Neural cell (in vitro differentiated cells): ENCODE results near the gene PLA2G2C. TPM values are rescaled to one million over a fixed set of nuclear protein-coding genes. Genes with fewer than 3 reads are reported as not detected.

Source experiments
- H2AFZ ChIP-seq: fragments of 200-600, 300-800 bp; sonication (generic), shearing (Covaris generic); 2 replicates; pipeline ENCODE4 v1.6.0; 2014; ENCODE audit warnings: low read depth, mild to moderate bottlenecking, antibody characterized with exemption, low read length, moderate library complexity
- H3F3A ChIP-seq: fragments of 200-600 bp; shearing (Covaris generic); 2 replicates; pipeline ENCODE4 v1.6.1; 2016; ENCODE audit warnings: mild to moderate bottlenecking, moderate library complexity, mixed read lengths, antibody characterized with exemption, low read length; ENCODE audit not compliant: insufficient read depth, poor library complexity, severe bottlenecking
- H3K27ac ChIP-seq: fragments of 200-600, 300-800 bp; sonication (generic), shearing (Covaris generic); 2 replicates; pipeline ENCODE4 v1.5.1; 2014; ENCODE audit warnings: mild to moderate bottlenecking, low read length, moderate library complexity
- H3K27me3 ChIP-seq: fragments of 300-800, 200-600 bp; sonication (generic), shearing (Covaris generic); 2 replicates; pipeline ENCODE4 v1.6.0; 2014; ENCODE audit warnings: mild to moderate bottlenecking, low read depth, low read length, moderate library complexity; ENCODE audit not compliant: insufficient read depth
- H3K36me3 ChIP-seq: fragments of 300-800, 200-600 bp; sonication (generic), shearing (Covaris generic); 2 replicates; pipeline ENCODE4 v1.5.1; 2014; ENCODE audit warnings: mild to moderate bottlenecking, antibody characterized with exemption, low read length, moderate library complexity; ENCODE audit not compliant: insufficient read depth
- H3K4me2 ChIP-seq: fragments of 300-800, 200-600 bp; sonication (generic), shearing (Covaris generic); 2 replicates; pipeline ENCODE4 v1.6.0; 2014; ENCODE audit warnings: mild to moderate bottlenecking, low read length
- H3K4me3 ChIP-seq: fragments of 300-800, 200-600 bp; sonication (generic), shearing (Covaris generic); 2 replicates; pipeline ENCODE4 v1.5.1; 2014; ENCODE audit warnings: mild to moderate bottlenecking, low read length, moderate library complexity
- H3K79me2 ChIP-seq: fragments of 200-600 bp; shearing (Covaris generic); replicated peaks from 2 replicates; pipeline ENCODE4 v1.6.0; 2014; ENCODE audit warnings: mild to moderate bottlenecking, low read length, moderate library complexity; ENCODE audit not compliant: insufficient read depth
- H3K9ac ChIP-seq: fragments of 300-800, 200-600 bp; sonication (generic), shearing (Covaris generic); 2 replicates; pipeline ENCODE4 v1.6.1; 2016; ENCODE audit warnings: mild to moderate bottlenecking, low read length, mixed read lengths
- H3K9me2 ChIP-seq: fragments of 200-600 bp; shearing (Covaris generic); 2 replicates; pipeline ENCODE4 v1.6.1; 2016; ENCODE audit warnings: mild to moderate bottlenecking, low read length, mixed read lengths; ENCODE audit not compliant: insufficient read depth
- H3K9me3 ChIP-seq: fragments of 200-600, 300-800 bp; sonication (generic), shearing (Covaris generic); 2 replicates; pipeline ENCODE4 v1.6.1; 2016; ENCODE audit warnings: mild to moderate bottlenecking, mixed run types, low read length, moderate library complexity, mixed read lengths
- H4K20me1 ChIP-seq: fragments of 200-600 bp; shearing (Covaris generic); 2 replicates; pipeline ENCODE4 v1.6.1; 2016; ENCODE audit warnings: mild to moderate bottlenecking, mixed run types; ENCODE audit not compliant: insufficient read depth
- EP300 ChIP-seq: fragments of 450-650 bp; conservative IDR thresholded peaks from 2 replicates; pipeline ENCODE4 v1.6.1; 2014; ENCODE audit warnings: antibody characterized with exemption, mild to moderate bottlenecking, moderate library complexity; ENCODE audit not compliant: poor library complexity, severe bottlenecking
- EZH2 ChIP-seq: fragments of 200-600, 300-800 bp; shearing (Covaris generic), sonication (generic); IDR thresholded peaks from 2 replicates; pipeline ENCODE4 v1.6.1; 2014; ENCODE audit warnings: antibody characterized with exemption, low read length, borderline replicate concordance, mild to moderate bottlenecking; ENCODE audit not compliant: insufficient read depth, poor library complexity, severe bottlenecking
- MXI1 ChIP-seq: fragments of 450-650 bp; conservative IDR thresholded peaks from 2 replicates; pipeline ENCODE4 v1.6.1; 2014; ENCODE audit warnings: antibody characterized with exemption, mild to moderate bottlenecking; ENCODE audit not compliant: poor library complexity, severe bottlenecking
- POLR2AphosphoS5 ChIP-seq: IDR thresholded peaks from 2 replicates; pipeline ENCODE4 v1.6.1; 2012
- RAD21 ChIP-seq: fragments of 450-650 bp; conservative IDR thresholded peaks from 2 replicates; pipeline ENCODE4 v1.6.1; 2014; ENCODE audit warnings: antibody characterized with exemption, mild to moderate bottlenecking, moderate library complexity
- SMC3 ChIP-seq: fragments of 450-650 bp; conservative IDR thresholded peaks from 2 replicates; pipeline ENCODE4 v1.6.1; 2014; ENCODE audit warnings: antibody characterized with exemption, mild to moderate bottlenecking, moderate library complexity; ENCODE audit not compliant: poor library complexity
- TAF1 ChIP-seq: IDR thresholded peaks from 2 replicates; pipeline ENCODE4 v1.6.1; 2012; ENCODE audit warnings: low read depth
- polyA plus RNA-seq: library from polyadenylated mRNA; depleted of rRNA; stranded (reverse); fragments of >200 nt; gene quantifications from 2 replicates; pipeline ENCODE4 v1.2.3, GENCODE V29; 2014
- TF ChIP-seq, protein P1 (sequence below): IDR thresholded peaks from 2 replicates; pipeline ENCODE4 v1.6.1; 2012; ENCODE audit warnings: borderline replicate concordance
- TF ChIP-seq, protein P2 (sequence below): fragments of 450-650 bp; IDR thresholded peaks from 2 replicates; pipeline ENCODE4 v1.5.1; 2014; ENCODE audit warnings: antibody characterized with exemption, mild to moderate bottlenecking, moderate library complexity; ENCODE audit not compliant: poor library complexity, severe bottlenecking

Gene PLA2G2C
- polyA plus RNA-seq, 1 donor from 2014 or later = not detected

DNA sequence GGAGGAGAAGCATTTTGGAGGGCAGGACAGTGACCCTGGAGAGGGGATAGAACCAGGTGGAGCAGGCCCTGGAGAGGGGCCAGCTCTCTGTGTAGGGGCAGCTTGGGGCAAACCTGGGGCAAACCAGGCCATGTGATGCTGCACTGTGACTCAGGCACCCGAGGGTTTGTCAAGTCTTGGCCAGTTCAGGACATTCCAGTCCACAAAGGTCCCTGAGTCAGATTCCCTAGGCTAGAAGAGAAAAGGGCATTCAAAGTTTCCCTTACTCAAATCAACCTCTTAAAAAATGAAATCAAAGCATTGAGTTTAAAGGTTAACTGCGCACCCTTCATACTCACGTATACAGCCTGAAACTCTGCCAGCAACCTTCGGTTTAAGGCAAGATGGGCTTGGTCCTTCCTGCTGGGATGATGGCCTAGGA, 25.2 kb upstream of the PLA2G2C start:
- no peaks in the 10 kb centered on the region for H3K9me2 ChIP-seq
- no peaks in the 10 kb centered on the region for H3K9me3 ChIP-seq
- no peak for TF ChIP-seq SMC3
- TF ChIP-seq, protein P1, sequence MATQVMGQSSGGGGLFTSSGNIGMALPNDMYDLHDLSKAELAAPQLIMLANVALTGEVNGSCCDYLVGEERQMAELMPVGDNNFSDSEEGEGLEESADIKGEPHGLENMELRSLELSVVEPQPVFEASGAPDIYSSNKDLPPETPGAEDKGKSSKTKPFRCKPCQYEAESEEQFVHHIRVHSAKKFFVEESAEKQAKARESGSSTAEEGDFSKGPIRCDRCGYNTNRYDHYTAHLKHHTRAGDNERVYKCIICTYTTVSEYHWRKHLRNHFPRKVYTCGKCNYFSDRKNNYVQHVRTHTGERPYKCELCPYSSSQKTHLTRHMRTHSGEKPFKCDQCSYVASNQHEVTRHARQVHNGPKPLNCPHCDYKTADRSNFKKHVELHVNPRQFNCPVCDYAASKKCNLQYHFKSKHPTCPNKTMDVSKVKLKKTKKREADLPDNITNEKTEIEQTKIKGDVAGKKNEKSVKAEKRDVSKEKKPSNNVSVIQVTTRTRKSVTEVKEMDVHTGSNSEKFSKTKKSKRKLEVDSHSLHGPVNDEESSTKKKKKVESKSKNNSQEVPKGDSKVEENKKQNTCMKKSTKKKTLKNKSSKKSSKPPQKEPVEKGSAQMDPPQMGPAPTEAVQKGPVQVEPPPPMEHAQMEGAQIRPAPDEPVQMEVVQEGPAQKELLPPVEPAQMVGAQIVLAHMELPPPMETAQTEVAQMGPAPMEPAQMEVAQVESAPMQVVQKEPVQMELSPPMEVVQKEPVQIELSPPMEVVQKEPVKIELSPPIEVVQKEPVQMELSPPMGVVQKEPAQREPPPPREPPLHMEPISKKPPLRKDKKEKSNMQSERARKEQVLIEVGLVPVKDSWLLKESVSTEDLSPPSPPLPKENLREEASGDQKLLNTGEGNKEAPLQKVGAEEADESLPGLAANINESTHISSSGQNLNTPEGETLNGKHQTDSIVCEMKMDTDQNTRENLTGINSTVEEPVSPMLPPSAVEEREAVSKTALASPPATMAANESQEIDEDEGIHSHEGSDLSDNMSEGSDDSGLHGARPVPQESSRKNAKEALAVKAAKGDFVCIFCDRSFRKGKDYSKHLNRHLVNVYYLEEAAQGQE = no peak
- no peak for TF ChIP-seq EZH2
- no peak for TF ChIP-seq TAF1
- TF ChIP-seq EP300 = no peak
- TF ChIP-seq RAD21 = no peak
- TF ChIP-seq, protein P2, sequence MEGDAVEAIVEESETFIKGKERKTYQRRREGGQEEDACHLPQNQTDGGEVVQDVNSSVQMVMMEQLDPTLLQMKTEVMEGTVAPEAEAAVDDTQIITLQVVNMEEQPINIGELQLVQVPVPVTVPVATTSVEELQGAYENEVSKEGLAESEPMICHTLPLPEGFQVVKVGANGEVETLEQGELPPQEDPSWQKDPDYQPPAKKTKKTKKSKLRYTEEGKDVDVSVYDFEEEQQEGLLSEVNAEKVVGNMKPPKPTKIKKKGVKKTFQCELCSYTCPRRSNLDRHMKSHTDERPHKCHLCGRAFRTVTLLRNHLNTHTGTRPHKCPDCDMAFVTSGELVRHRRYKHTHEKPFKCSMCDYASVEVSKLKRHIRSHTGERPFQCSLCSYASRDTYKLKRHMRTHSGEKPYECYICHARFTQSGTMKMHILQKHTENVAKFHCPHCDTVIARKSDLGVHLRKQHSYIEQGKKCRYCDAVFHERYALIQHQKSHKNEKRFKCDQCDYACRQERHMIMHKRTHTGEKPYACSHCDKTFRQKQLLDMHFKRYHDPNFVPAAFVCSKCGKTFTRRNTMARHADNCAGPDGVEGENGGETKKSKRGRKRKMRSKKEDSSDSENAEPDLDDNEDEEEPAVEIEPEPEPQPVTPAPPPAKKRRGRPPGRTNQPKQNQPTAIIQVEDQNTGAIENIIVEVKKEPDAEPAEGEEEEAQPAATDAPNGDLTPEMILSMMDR = no peak
- no peak for TF ChIP-seq MXI1
- no peak for TF ChIP-seq POLR2AphosphoS5
- H3K36me3 ChIP-seq = no peaks in the 10 kb centered on the region
- H3K27ac ChIP-seq = no peak overlapping the region
- H3K4me2 ChIP-seq = no peak overlapping the region
- H2AFZ ChIP-seq = no peak overlapping the region
- H3K4me3 ChIP-seq = no peak overlapping the region
- H3F3A ChIP-seq = no peaks in the 10 kb centered on the region
- H3K27me3 ChIP-seq = no peaks in the 10 kb centered on the region
- no peak overlapping the region for H3K9ac ChIP-seq
- no peaks in the 10 kb centered on the region for H3K79me2 ChIP-seq
- no peaks in the 10 kb centered on the region for H4K20me1 ChIP-seq

DNA sequence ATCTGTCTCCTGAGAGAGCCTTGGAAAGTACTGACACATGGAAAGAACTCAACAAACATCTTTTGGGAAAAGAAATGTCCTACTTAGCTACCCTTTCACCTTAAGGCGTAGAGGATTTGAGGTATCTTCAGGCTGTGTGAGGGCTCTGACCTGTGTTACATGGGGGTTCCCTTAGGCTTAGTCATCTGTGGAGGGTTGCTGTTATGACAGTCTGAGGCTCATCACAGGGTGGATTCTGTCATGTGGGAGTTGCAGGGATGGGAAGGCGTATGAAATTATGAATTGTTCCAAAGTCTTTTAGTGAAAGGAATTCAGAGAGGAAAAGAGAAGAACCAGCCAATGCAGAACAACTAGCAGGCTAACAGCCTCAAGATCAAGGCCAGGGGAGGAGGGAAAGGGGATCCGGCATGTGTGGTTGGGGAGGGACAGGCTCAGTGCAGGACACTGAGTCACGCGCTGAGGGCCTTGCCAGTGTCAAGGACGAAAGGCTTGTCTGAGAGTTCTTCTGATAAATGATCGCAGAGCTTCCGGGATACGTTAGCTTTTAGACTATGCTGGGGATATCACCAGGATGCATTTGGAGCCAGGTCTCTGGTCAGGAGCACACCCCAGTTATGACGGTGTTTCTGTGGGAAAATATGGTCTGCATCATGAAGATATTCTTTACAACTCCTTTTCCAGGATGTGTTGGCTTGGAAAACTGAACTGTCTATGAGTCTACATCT, 24.6 kb upstream of the PLA2G2C start:
- H3K4me2 ChIP-seq = no peak overlapping the region
- H3K9me2 ChIP-seq = no peaks in the 10 kb centered on the region
- H3F3A ChIP-seq = no peaks in the 10 kb centered on the region
- H2AFZ ChIP-seq = no peak overlapping the region
- TF ChIP-seq, protein P2 = no peak
- no peak for TF ChIP-seq RAD21
- TF ChIP-seq, protein P1 = no peak
- TF ChIP-seq EZH2 = no peak
- TF ChIP-seq POLR2AphosphoS5 = no peak
- no peak for TF ChIP-seq EP300
- no peak for TF ChIP-seq MXI1
- TF ChIP-seq SMC3 = no peak
- TF ChIP-seq TAF1 = no peak
- no peak overlapping the region for H3K27ac ChIP-seq
- H3K9me3 ChIP-seq = no peaks in the 10 kb centered on the region
- H3K9ac ChIP-seq = no peak overlapping the region
- H3K4me3 ChIP-seq = no peak overlapping the region
- H4K20me1 ChIP-seq = no peaks in the 10 kb centered on the region
- no peaks in the 10 kb centered on the region for H3K79me2 ChIP-seq
- H3K36me3 ChIP-seq = no peaks in the 10 kb centered on the region
- H3K27me3 ChIP-seq = no peaks in the 10 kb centered on the region
